HepG2 (cell line): ENCODE data around the gene FCHO2. TPM values are rescaled to one million over a fixed set of nuclear protein-coding genes. Genes with fewer than 3 reads are reported as not detected.

Experiments used
- ARNT2 ChIP-seq: sonication (generic); formaldehyde crosslinking; IDR thresholded peaks from 2 replicates; pipeline ENCODE4 v1.8.0; 2022; ENCODE audit warnings: mild to moderate bottlenecking, low read depth, missing genetic modification reagents, moderate library complexity
- ATRX ChIP-seq: sonication (generic); formaldehyde crosslinking; IDR thresholded peaks from 2 replicates; pipeline ENCODE4 v1.4.0; 2020; ENCODE audit warnings: missing genetic modification reagents, borderline replicate concordance
- GTF2F1 ChIP-seq: fragments of 150-350 bp; IDR thresholded peaks from 2 replicates; pipeline ENCODE4 v1.6.1; 2014; ENCODE audit warnings: low read length
- KLF16 ChIP-seq, 2 experiments: sonication (generic) in 1 of 2; formaldehyde crosslinking in 1 of 2; IDR thresholded peaks; 2 replicates each; pipeline versions ENCODE4 v1.6.1 to v1.8.0; 2016 to 2023; ENCODE audit warnings: missing genetic modification reagents in 2 of 2, missing compliant biosample characterization in 1 of 2
- RAD21 ChIP-seq: fragments of 450-650 bp; formaldehyde crosslinking; IDR thresholded peaks from 2 replicates; pipeline ENCODE4 v1.5.0; 2020; ENCODE audit warnings: mild to moderate bottlenecking
- SMAD1 ChIP-seq: sonication (generic); formaldehyde crosslinking; IDR thresholded peaks from 2 replicates; pipeline ENCODE4 v1.4.0; 2020; ENCODE audit warnings: missing genetic modification reagents, low read depth, mild to moderate bottlenecking, borderline replicate concordance
- SMAD3 ChIP-seq: sonication (generic); formaldehyde crosslinking; IDR thresholded peaks from 2 replicates; pipeline ENCODE4 v1.4.0; 2020; ENCODE audit warnings: missing genetic modification reagents
- SMYD3 ChIP-seq: sonication (generic); formaldehyde crosslinking; IDR thresholded peaks from 2 replicates; pipeline ENCODE4 v1.8.1; 2023; ENCODE audit warnings: mild to moderate bottlenecking, missing genetic modification reagents
- YEATS4 ChIP-seq: sonication (generic); formaldehyde crosslinking; IDR thresholded peaks from 2 replicates; pipeline ENCODE4 v1.4.0; 2020; ENCODE audit warnings: missing genetic modification reagents, borderline replicate concordance
- ZNF292 ChIP-seq: sonication (generic); formaldehyde crosslinking; IDR thresholded peaks from 2 replicates; pipeline ENCODE4 v1.8.1; 2022; ENCODE audit warnings: mild to moderate bottlenecking, low read depth, missing genetic modification reagents, borderline replicate concordance
- ZNF501 ChIP-seq: sonication (generic); formaldehyde crosslinking; IDR thresholded peaks from 2 replicates; pipeline ENCODE4 v1.5.1; 2020; ENCODE audit warnings: mild to moderate bottlenecking, moderate library complexity, missing genetic modification reagents
- ZNF552 ChIP-seq: sonication (generic); formaldehyde crosslinking; IDR thresholded peaks from 2 replicates; pipeline ENCODE4 v1.9.0; 2022; ENCODE audit warnings: missing genetic modification reagents, mild to moderate bottlenecking, borderline replicate concordance
- ZNF709 ChIP-seq: sonication (generic); formaldehyde crosslinking; IDR thresholded peaks from 2 replicates; pipeline ENCODE4 v1.5.0; 2020; ENCODE audit warnings: mild to moderate bottlenecking, missing genetic modification reagents
- polyA plus RNA-seq, 8 experiments: library from polyadenylated mRNA; depleted of rRNA in 3 of 8; stranded (reverse) in 7 of 8; unstranded in 1 of 8; fragments of >200 nt; fragmentation: Illumina TruSeq in 4 of 8; extraction: Trizol in 4 of 8; gene quantifications; 2 replicates each; pipeline versions ENCODE4 v1.2.1 to v1.2.3, GENCODE V29; 2011 to 2016; ENCODE audit warnings: low read depth in 4 of 8, missing spikeins in 1 of 8, mixed read lengths in 1 of 8; ENCODE audit not compliant: insufficient read depth in 1 of 8
- total RNA-seq, 5 experiments: library from RNA; depleted of rRNA; stranded (reverse); fragments of >200 nt; fragmentation: Illumina TruSeq; extraction: Trizol; gene quantifications; 2 replicates each; pipeline ENCODE4 v1.2.3, GENCODE V29; 2016; ENCODE audit warnings: low read depth in 1 of 5
- TF ChIP-seq, protein P1 (sequence below): sonication (generic); formaldehyde crosslinking; IDR thresholded peaks from 2 replicates; pipeline ENCODE4 v1.4.0; 2020; ENCODE audit warnings: mild to moderate bottlenecking, missing genetic modification reagents
- TF ChIP-seq, protein P2 (sequence below): sonication (generic); formaldehyde crosslinking; IDR thresholded peaks from 2 replicates; pipeline ENCODE4 v1.4.0; 2020; ENCODE audit warnings: mild to moderate bottlenecking, missing genetic modification reagents
- TF ChIP-seq, protein P3 (sequence below): sonication (generic); formaldehyde crosslinking; IDR thresholded peaks from 2 replicates; pipeline ENCODE4 v1.5.1; 2020; ENCODE audit warnings: mild to moderate bottlenecking, moderate library complexity, missing genetic modification reagents
- TF ChIP-seq, protein P4 (sequence below): sonication (generic); formaldehyde crosslinking; IDR thresholded peaks from 2 replicates; pipeline ENCODE4 v1.8.0; 2022; ENCODE audit warnings: mild to moderate bottlenecking, missing genetic modification reagents, moderate library complexity

The FCHO2 gene
- total and polyA plus RNA-seq, 2 of the 13 experiments (the other 11 are each of a cell fraction or from before 2014, with no cell fraction given) = 11.6 to 17.3 TPM

DNA sequence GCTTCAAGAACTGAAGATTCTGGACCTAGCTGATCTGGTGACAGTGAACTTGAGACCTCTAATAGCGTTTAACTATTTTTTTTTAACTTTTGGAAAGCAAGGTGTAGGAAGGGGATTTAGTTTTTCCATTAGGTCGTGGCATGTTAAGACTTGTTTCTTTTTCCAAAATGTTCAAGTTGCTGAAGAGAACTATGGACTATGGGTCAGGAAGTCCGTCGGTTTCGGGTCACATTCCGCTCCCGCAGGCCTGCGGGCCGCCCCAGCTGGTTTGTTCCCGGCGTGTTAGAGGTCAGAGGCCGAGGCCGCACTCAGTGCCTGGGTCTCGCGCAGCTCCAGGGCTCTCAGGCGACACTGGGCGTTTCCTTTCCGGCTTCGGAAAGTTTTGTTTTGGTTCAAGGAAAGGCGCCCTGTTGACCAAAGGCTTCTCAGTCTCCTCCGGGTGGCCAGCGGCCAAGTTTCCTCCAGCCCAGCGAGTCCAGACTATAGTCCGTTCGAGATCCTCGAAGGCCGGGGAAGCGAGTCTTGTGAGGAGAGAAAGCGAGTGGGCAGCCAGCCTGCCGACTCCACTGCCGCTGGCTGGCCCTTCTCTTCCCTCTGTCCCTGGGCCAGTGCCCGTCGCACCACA is 586 bp upstream of the FCHO2 start (continued):
- TF ChIP-seq, protein P1, sequence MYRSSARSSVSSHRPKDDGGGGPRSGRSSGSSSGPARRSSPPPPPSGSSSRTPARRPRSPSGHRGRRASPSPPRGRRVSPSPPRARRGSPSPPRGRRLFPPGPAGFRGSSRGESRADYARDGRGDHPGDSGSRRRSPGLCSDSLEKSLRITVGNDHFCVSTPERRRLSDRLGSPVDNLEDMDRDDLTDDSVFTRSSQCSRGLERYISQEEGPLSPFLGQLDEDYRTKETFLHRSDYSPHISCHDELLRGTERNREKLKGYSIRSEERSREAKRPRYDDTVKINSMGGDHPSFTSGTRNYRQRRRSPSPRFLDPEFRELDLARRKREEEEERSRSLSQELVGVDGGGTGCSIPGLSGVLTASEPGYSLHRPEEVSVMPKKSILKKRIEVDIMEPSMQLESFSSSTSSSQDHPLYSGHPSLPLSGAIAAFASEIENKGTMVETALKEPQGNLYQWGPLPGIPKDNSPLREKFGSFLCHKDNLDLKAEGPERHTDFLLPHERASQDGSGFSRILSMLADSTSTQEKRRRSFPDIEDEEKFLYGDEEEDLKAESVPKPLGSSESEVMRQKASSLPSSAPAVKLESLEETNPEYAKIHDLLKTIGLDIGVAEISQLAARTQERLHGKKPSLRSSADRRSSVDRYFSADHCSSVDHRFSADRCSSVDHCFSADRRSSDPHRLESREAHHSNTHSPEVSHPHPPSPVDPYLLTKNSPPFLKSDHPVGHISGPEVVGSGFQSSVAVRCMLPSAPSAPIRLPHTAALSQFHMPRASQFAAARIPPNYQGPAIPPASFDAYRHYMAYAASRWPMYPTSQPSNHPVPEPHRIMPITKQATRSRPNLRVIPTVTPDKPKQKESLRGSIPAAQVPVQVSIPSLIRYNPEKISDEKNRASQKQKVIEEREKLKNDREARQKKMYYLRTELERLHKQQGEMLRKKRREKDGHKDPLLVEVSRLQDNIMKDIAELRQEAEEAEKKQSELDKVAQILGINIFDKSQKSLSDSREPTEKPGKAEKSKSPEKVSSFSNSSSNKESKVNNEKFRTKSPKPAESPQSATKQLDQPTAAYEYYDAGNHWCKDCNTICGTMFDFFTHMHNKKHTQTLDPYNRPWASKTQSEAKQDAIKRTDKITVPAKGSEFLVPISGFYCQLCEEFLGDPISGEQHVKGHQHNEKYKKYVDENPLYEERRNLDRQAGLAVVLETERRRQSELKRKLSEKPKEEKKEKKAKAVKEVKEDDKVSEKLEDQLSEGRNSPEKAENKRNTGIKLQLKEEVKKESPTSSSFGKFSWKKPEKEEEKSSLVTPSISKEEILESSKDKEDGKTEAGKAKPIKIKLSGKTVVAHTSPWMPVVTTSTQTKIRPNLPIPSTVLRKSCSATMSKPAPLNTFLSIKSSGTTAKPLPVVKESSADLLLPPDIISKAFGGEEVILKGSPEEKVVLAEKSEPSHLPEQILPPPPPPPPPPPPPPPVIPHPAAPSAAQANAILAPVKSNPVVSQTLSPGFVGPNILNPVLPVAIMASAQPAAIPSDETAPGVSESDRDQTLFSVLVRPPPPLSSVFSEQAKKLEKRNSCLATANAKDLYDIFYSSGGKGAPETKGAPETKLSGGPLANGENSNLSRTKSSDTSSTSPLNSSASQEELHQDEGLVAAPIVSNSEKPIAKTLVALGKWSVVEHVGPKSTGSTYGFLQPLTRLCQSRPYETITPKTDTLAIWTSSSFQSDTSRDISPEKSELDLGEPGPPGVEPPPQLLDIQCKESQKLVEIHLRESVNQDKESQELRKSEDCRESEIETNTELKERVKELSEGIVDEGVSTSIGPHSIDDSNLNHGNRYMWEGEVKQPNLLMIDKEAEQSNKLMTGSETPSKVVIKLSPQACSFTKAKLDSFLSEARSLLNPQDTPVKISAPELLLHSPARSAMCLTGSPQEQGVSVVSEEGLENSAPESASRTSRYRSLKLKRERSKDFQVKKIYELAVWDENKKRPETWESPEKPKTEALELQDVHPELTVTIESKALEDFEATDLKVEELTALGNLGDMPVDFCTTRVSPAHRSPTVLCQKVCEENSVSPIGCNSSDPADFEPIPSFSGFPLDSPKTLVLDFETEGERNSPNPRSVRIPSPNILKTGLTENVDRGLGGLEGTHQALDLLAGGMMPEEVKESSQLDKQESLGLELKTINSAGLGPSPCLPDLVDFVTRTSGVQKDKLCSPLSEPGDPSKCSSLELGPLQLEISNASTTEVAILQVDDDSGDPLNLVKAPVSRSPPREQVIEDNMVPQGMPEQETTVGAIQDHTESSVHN (CRISPR knock-in tag) = no peak
- TF ChIP-seq ZNF552 (CRISPR knock-in tag) (no peak), ARNT2 (CRISPR knock-in tag) (no peak), SMAD1 (CRISPR knock-in tag) (no peak), GTF2F1 (no peak), ZNF501 (CRISPR knock-in tag) (peak; percentile 95), ATRX (CRISPR knock-in tag) (no peak), SMAD3 (CRISPR knock-in tag) (peak; percentile 46), ZNF709 (CRISPR knock-in tag) (no peak; the same call in 1 of the 2 replicates), SMYD3 (CRISPR knock-in tag) (no peak), RAD21 (CRISPR knock-in tag) (no peak), KLF16 (CRISPR knock-in tag; IDR thresholded peaks at IDR 0.05) (no peak), YEATS4 (CRISPR knock-in tag) (peak; percentile 62; the same call in 1 of the 2 replicates), ZNF292 (CRISPR knock-in tag) (peak; percentile 75)
- TF ChIP-seq, protein P2, sequence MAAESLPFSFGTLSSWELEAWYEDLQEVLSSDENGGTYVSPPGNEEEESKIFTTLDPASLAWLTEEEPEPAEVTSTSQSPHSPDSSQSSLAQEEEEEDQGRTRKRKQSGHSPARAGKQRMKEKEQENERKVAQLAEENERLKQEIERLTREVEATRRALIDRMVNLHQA (CRISPR knock-in tag) = no peak
- TF ChIP-seq, protein P3, sequence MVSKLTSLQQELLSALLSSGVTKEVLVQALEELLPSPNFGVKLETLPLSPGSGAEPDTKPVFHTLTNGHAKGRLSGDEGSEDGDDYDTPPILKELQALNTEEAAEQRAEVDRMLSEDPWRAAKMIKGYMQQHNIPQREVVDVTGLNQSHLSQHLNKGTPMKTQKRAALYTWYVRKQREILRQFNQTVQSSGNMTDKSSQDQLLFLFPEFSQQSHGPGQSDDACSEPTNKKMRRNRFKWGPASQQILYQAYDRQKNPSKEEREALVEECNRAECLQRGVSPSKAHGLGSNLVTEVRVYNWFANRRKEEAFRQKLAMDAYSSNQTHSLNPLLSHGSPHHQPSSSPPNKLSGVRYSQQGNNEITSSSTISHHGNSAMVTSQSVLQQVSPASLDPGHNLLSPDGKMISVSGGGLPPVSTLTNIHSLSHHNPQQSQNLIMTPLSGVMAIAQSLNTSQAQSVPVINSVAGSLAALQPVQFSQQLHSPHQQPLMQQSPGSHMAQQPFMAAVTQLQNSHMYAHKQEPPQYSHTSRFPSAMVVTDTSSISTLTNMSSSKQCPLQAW = no peak
- TF ChIP-seq, protein P4, sequence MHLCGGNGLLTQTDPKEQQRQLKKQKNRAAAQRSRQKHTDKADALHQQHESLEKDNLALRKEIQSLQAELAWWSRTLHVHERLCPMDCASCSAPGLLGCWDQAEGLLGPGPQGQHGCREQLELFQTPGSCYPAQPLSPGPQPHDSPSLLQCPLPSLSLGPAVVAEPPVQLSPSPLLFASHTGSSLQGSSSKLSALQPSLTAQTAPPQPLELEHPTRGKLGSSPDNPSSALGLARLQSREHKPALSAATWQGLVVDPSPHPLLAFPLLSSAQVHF = no peak
